OCI-LY7 (cell line): ENCODE measurements around the gene NIPAL1. TPM values are rescaled to one million over a fixed set of nuclear protein-coding genes. Genes with fewer than 3 reads are reported as not detected.

ENCODE experiments used
- BruUV-seq: library from RNA; stranded (reverse); fragments of 400-500 nt; replicated peaks from 2 replicates; lab custom pipeline; 2021; lab: Mats Ljungman, UMichigan
- CTCF ChIA-PET: fragments of 300-600 bp; sonication (Branson Sonifier 250); formaldehyde crosslinking; loops from one replicate; lab custom pipeline; 2022; ENCODE audit warnings: antibody characterized with exemption; ENCODE audit not compliant: unreplicated experiment; lab: Charles Lee
- POLR2A ChIA-PET: fragments of 300-600 bp; sonication (Branson Sonifier 250); formaldehyde crosslinking; loops from one replicate; lab custom pipeline; 2022; ENCODE audit warnings: antibody characterized with exemption; lab: Charles Lee
- DNase-seq: peaks from one replicate; pipeline ENCODE4 v3.0.0-alpha.2; 2015; ENCODE audit warnings: low spot score
- H2AFZ ChIP-seq: fragments of 200-600 bp; sonication (generic), shearing (Covaris generic); 2 replicates; pipeline ENCODE4 v1.6.1; 2014; ENCODE audit warnings: mild to moderate bottlenecking, antibody characterized with exemption, low read length, moderate library complexity
- H3K27ac ChIP-seq: fragments of 200-600 bp; sonication (generic); 2 replicates; pipeline ENCODE4 v1.5.1; 2014; ENCODE audit warnings: mixed run types, low read depth, mild to moderate bottlenecking, moderate library complexity, low read length, inconsistent platforms; ENCODE audit not compliant: poor library complexity, severe bottlenecking
- H3K36me3 ChIP-seq: fragments of 200-600 bp; sonication (generic); 2 replicates; pipeline ENCODE4 v1.6.1; 2014; ENCODE audit warnings: mild to moderate bottlenecking, antibody characterized with exemption, low read length, moderate library complexity, mixed read lengths; ENCODE audit not compliant: insufficient read depth
- H3K4me1 ChIP-seq: fragments of 200-600 bp; sonication (generic); 2 replicates; pipeline ENCODE4 v1.5.1; 2014; ENCODE audit warnings: mild to moderate bottlenecking, low read length; ENCODE audit not compliant: insufficient read depth, poor library complexity, severe bottlenecking
- H3K4me2 ChIP-seq: fragments of 200-600 bp; sonication (generic); 2 replicates; pipeline ENCODE4 v1.6.1; 2014; ENCODE audit warnings: mild to moderate bottlenecking, low read length
- H3K4me3 ChIP-seq: fragments of 200-600 bp; sonication (generic); 2 replicates; pipeline ENCODE4 v1.5.1; 2014; ENCODE audit warnings: mild to moderate bottlenecking, low read depth, low read length; ENCODE audit not compliant: poor library complexity, severe bottlenecking
- H3K79me2 ChIP-seq: fragments of 200-600 bp; sonication (generic); 2 replicates; pipeline ENCODE4 v1.6.1; 2016; ENCODE audit warnings: low read depth, mild to moderate bottlenecking, low read length, moderate library complexity, mixed read lengths; ENCODE audit not compliant: insufficient read depth
- H3K9me2 ChIP-seq: fragments of 200-600 bp; sonication (generic); 2 replicates; pipeline ENCODE4 v1.6.1; 2016; ENCODE audit warnings: mild to moderate bottlenecking, low read length, mixed read lengths; ENCODE audit not compliant: insufficient read depth
- H3K9me3 ChIP-seq: fragments of 200-600 bp; sonication (generic); 2 replicates; pipeline ENCODE4 v1.6.1; 2014; ENCODE audit warnings: mild to moderate bottlenecking, mixed run types, low read length, mixed read lengths
- H4K20me1 ChIP-seq: fragments of 200-600 bp; sonication (generic); 2 replicates; pipeline ENCODE4 v1.6.1; 2014; ENCODE audit warnings: mild to moderate bottlenecking, antibody characterized with exemption, low read length, moderate library complexity, mixed read lengths; ENCODE audit not compliant: insufficient read depth
- CTCF ChIP-seq: fragments of 200-600 bp; sonication (generic); conservative IDR thresholded peaks from 2 replicates; pipeline ENCODE4 v1.5.1; 2014; ENCODE audit warnings: mild to moderate bottlenecking, antibody characterized with exemption, low read length, moderate library complexity, mixed read lengths
- EZH2phosphoT487 ChIP-seq: fragments of 200-600 bp; sonication (generic); IDR thresholded peaks from 2 replicates; pipeline ENCODE4 v1.6.1; 2018; ENCODE audit warnings: low read depth, borderline replicate concordance, mild to moderate bottlenecking, mixed run types, antibody characterized with exemption, low read length, moderate library complexity, mixed read lengths
- intact Hi-C: fragments of 100-400 bp; cut with micrococcal nuclease; formaldehyde crosslinking; loops from one replicate; pipeline ENCODE4 v1.10.0; 2022; ENCODE audit not compliant: unreplicated experiment
- total RNA-seq, 2 experiments: library from RNA; depleted of rRNA in 1 of 2; stranded (reverse); fragments of >200 nt in 1 of 2; shearing (Covaris generic) in 1 of 2; gene quantifications; 2 replicates each; pipeline ENCODE4 v1.2.3, GENCODE V29; 2014 to 2022

Gene NIPAL1
- total RNA-seq, 2 experiments from 2014 or later = 0.28 to 1.9 TPM

- no peaks in the 10 kb centered on the region for H3K9me3 ChIP-seq
- BruUV-seq = no TSS peak
- TF ChIP-seq CTCF (no peak), EZH2phosphoT487 (no peak)
- ChIA-PET CTCF (no interaction called here), POLR2A (interaction anchor here (0.9 to 1.4 kb wide), 2 partner anchors 9 to 11 kb away, joined by 3 read pairs; no protein-coding TSS in a partner anchor)
- H2AFZ ChIP-seq = no peak overlapping the region
- no peaks in the 10 kb centered on the region for H3K36me3 ChIP-seq
- H3K27ac ChIP-seq = no peak overlapping the region
- no peaks in the 10 kb centered on the region for H3K9me2 ChIP-seq
- no peaks in the 10 kb centered on the region for H3K79me2 ChIP-seq
- H3K4me1 ChIP-seq = no peaks in the 10 kb centered on the region
- H4K20me1 ChIP-seq = no peaks in the 10 kb centered on the region
- no peak overlapping the region for H3K4me2 ChIP-seq
- H3K4me3 ChIP-seq = no peak overlapping the region
- DNase-seq = no peak
- intact Hi-C loops = no loop called here
Measured at GRCh38 chr4:48065587-48066052, 49.0 kb downstream of the NIPAL1 start.

- CTCF ChIA-PET = interaction anchor here (0.5 kb wide), 1 partner anchor 87 kb away, joined by 3 read pairs; no protein-coding TSS in a partner anchor
- no peaks in the 10 kb centered on the region for H3K4me1 ChIP-seq
- no peaks in the 10 kb centered on the region for H3K79me2 ChIP-seq
- TF ChIP-seq EZH2phosphoT487 (no peak), CTCF (no peak)
- intact Hi-C loops = no loop called here
- H3K9me2 ChIP-seq = no peaks in the 10 kb centered on the region
- POLR2A ChIA-PET = interaction anchor here (0.9 to 1.4 kb wide), 4 partner anchors 10 to 34 kb away, joined by 3 to 6 read pairs (median 4); no protein-coding TSS in a partner anchor
- H3K36me3 ChIP-seq = no peaks in the 10 kb centered on the region
- DNase-seq = no peak
- no peak overlapping the region for H3K4me2 ChIP-seq
- no peak overlapping the region for H2AFZ ChIP-seq
- H3K27ac ChIP-seq = no peak overlapping the region
- H3K9me3 ChIP-seq = no peaks in the 10 kb centered on the region
- H3K4me3 ChIP-seq = no peak overlapping the region
- H4K20me1 ChIP-seq = no peaks in the 10 kb centered on the region
- BruUV-seq = no TSS peak
Measured at GRCh38 chr4:48067536-48067935, 51.0 kb downstream of the NIPAL1 start.

- Histone ChIP-seq H3K9me3 (no peaks in the 10 kb centered on the region), H3K9me2 (no peaks in the 10 kb centered on the region), H4K20me1 (no peaks in the 10 kb centered on the region), H3K4me3 (no peak overlapping the region), H2AFZ (no peak overlapping the region), H3K4me1 (no peaks in the 10 kb centered on the region), H3K27ac (no peak overlapping the region), H3K36me3 (no peaks in the 10 kb centered on the region), H3K4me2 (no peak overlapping the region), H3K79me2 (no peaks in the 10 kb centered on the region)
- no peak for DNase-seq
- CTCF ChIA-PET = interaction anchor here (0.5 kb wide), 1 partner anchor 87 kb away, joined by 3 read pairs; no protein-coding TSS in a partner anchor
- no peak for TF ChIP-seq CTCF
- TF ChIP-seq EZH2phosphoT487 = no peak
- POLR2A ChIA-PET = no interaction called here
- intact Hi-C loops = no loop called here
- no TSS peak for BruUV-seq
Measured at GRCh38 chr4:48068182-48068581, 51.6 kb downstream of the NIPAL1 start.
